Esophagus squamous epithelium (tissue), 4 donors: ENCODE measurements around the gene PRL.

Experiments
- CTCF ChIP-seq, 6 experiments: fragments of 450-650 bp in 4 of 6; fragments of 200-600 bp in 2 of 6; sonication (generic) in 2 of 6; IDR thresholded peaks; one replicate each; pipeline ENCODE4 v1.5.1; 2016 to 2019; ENCODE audit warnings: antibody characterized with exemption in 6 of 6, mild to moderate bottlenecking in 4 of 6, moderate library complexity in 4 of 6
- POLR2A ChIP-seq, 4 donors: fragments of 450-650 bp; IDR thresholded peaks; one replicate each; pipeline ENCODE4 v1.6.1; 2017; ENCODE audit warnings: antibody characterized with exemption in 4 of 4, mild to moderate bottlenecking in 4 of 4, moderate library complexity in 3 of 4

- TF ChIP-seq CTCF (IDR thresholded peaks at IDR 0.05): no peak
- TF ChIP-seq POLR2A (IDR thresholded peaks at IDR 0.05): no peak
These were observed 48.1 kb downstream of the PRL start for GRCh38 chr6:22248513-22249308.
